ENCODE measurements around the gene COPS6.
A peak's percentile ranks its signal among the peaks of the same experiment; 100 is the strongest.

The COPS6 gene

DNA sequence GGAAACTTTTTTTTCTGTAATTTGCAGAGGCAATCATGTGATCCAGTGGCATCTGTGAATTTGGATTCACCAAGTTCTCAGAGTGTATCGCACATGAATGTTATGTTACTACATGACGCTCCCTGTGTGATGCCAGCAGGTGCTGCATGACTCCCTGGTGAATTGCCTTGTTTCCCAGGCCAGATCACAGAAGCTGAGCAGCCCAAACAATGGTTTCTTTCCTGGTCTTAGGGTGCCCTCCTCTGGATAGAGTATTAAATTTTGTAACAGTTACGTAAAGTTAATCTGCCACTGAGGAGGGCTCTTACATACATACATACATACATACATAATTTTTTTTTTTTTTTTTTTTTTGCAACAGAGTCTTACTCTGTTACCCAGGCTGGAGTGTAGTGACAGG, 35.6 kb upstream of the COPS6 start:
- TF ChIP-seq, protein P1, sequence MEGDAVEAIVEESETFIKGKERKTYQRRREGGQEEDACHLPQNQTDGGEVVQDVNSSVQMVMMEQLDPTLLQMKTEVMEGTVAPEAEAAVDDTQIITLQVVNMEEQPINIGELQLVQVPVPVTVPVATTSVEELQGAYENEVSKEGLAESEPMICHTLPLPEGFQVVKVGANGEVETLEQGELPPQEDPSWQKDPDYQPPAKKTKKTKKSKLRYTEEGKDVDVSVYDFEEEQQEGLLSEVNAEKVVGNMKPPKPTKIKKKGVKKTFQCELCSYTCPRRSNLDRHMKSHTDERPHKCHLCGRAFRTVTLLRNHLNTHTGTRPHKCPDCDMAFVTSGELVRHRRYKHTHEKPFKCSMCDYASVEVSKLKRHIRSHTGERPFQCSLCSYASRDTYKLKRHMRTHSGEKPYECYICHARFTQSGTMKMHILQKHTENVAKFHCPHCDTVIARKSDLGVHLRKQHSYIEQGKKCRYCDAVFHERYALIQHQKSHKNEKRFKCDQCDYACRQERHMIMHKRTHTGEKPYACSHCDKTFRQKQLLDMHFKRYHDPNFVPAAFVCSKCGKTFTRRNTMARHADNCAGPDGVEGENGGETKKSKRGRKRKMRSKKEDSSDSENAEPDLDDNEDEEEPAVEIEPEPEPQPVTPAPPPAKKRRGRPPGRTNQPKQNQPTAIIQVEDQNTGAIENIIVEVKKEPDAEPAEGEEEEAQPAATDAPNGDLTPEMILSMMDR (IDR thresholded peaks at IDR 0.05; ENCODE audit: extremely low read depth, missing control alignments) = no peak

DNA sequence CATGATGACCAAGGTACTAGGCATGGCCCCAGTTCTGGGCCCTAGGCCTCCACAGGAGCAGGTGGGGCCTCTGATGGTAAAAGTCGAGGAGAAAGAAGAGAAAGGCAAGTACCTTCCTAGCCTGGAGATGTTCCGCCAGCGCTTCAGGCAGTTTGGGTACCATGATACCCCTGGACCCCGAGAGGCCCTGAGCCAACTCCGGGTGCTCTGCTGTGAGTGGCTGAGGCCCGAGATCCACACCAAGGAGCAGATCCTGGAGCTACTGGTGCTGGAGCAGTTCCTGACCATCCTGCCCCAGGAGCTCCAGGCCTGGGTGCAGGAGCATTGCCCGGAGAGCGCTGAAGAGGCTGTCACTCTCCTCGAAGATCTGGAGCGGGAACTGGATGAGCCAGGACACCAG, 31.8 kb upstream of the COPS6 start:
- TF ChIP-seq, protein P1 (IDR thresholded peaks at IDR 0.05; ENCODE audit: extremely low read depth, missing control alignments) = no peak
- no peak for DNase-seq (ENCODE audit: low spot score)

More for the DNA sequence above, 35.6 kb upstream of the COPS6 start:
- DNase-seq (ENCODE audit: low spot score) = peak; percentile 40

DNA sequence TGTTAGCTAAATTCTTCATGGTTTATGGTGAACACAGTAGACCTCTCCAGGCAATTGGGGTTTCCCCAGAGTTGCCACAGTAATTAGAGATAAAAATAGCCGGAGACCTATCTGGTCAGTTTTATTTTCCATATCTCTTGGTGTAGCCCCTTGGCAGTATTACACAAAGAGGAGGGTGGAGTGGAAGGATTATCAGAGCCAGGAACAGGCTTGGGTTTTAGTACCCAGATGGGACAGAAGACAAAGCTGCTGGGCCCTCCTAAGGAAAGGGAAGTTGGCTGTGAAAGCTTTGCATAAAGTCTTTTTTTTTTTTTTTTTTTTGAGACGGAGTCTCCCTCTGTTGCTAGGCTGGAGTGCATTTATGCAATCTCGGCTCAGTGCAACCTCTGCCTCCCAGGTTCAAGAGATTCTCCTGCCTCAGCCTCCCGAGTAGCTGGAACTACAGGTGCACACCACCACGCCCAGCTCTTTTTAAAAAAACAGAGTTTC, 29.5 kb upstream of the COPS6 start:
- TF ChIP-seq, protein P1 (IDR thresholded peaks at IDR 0.05; ENCODE audit: extremely low read depth, missing control alignments) = no peak
- DNase-seq (ENCODE audit: low spot score) = peak; percentile 15

DNA sequence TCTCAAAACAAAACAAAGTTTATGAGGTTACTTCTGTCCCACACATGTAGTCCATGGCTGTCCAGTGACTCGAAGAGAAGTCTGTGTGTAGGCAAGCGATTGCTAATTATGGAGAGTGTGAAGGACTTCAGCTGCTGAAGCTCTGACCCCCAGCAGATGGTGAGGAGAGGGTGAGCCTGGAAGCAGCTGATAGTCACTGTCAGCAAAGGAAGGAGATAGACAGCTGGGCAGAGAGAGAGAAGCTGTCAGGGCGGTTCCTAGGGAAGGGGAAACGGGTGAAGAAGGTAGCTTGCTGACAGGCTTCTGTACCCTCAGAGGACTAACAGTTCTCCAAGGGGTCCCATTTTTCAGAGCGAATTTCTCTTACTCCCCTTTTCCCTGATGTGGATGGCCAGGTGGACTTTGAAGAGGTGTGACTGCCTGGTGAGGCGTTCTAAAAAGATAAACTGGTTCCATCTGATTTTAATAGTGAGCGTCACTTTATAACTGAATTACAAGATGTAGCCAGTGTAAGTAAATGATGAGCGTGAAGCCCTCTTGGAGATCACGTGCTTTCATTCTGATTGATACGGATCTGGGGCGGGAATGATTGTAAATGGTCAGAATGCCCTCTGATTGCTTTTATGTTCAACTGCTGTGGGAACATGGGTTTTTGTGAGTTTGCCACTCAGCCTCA, 27.1 kb upstream of the COPS6 start:
- TF ChIP-seq, protein P1 (IDR thresholded peaks at IDR 0.05; ENCODE audit: extremely low read depth, missing control alignments) = no peak
- no peak for DNase-seq (ENCODE audit: low spot score)

DNA sequence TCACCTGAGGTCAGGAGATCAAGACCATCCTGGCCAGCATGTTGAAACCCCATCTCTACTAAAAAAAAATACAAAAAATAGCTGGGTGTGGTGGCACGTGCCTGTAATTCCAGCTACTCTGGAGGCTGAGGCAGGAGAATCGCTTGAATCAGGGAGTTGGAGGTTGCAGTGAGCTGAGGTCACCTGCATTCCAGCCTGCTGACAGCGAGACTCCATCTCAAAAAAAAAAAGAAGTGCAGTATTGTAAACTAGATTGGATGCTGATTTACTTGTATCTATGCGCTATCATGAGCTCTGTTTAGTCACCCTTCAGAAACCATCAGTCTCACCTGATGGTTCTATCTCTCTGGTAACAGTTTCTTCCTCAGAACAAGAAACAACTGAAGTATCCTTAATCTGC, 25.4 kb upstream of the COPS6 start:
- TF ChIP-seq, protein P1 (IDR thresholded peaks at IDR 0.05; ENCODE audit: extremely low read depth, missing control alignments) = no peak
- no peak for DNase-seq (ENCODE audit: low spot score)

DNA sequence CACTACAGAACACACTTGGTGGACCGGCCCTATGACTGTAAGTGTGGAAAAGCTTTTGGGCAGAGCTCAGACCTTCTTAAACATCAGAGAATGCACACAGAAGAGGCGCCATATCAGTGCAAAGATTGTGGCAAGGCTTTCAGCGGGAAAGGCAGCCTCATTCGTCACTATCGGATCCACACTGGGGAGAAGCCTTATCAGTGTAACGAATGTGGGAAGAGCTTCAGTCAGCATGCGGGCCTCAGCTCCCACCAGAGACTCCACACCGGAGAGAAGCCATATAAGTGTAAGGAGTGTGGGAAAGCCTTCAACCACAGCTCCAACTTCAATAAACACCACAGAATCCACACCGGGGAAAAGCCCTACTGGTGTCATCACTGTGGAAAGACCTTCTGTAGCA, 24.6 kb upstream of the COPS6 start:
- DNase-seq (ENCODE audit: low spot score) = no peak

DNA sequence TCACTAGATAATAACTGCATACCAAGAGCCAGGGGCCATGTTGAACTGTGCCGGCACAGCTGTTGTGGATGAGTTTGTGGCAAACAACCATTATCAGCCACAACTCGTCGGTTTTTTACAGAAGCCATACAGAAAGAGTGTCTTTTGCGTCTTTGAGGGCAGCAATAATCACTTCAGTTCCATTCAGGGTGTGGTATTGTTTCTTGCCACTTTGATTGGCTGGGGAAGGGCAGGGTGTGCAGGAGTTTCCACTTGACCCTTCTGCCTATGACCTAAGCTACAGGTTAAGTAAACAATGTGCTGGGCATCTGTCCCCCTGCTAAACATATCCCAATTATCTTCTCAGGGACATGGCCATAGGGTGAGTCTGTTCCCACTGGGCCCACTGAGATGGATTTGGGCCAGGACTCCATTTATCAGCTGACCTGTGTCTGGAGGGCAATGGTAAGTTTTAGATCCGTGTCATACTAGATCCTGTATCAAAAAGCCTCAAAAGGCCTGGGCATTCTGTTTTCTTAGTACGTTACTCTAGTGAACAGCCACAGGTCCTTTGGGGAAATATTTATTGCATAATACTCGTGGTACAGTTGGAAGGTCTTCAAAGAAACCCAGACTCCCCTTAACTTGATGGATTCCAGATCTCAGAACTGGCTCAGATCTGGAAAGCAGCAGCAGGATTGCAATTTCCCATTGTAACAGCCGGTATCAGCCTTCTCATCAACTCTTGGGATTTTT, 23.1 kb upstream of the COPS6 start:
- no peak for DNase-seq (ENCODE audit: low spot score)
- TF ChIP-seq, protein P1 (IDR thresholded peaks at IDR 0.05; ENCODE audit: extremely low read depth, missing control alignments) = no peak

More for the DNA sequence above, 24.6 kb upstream of the COPS6 start:
- TF ChIP-seq, protein P1 (IDR thresholded peaks at IDR 0.05; ENCODE audit: extremely low read depth, missing control alignments) = no peak
